T-helper 22 cell (primary cell): ENCODE measurements around the gene PLIN1.

Source experiments
- DNase-seq: peaks from one replicate; pipeline ENCODE4 v3.0.0-alpha.2; 2020; ENCODE audit warnings: low read depth

The PLIN1 gene

DNA sequence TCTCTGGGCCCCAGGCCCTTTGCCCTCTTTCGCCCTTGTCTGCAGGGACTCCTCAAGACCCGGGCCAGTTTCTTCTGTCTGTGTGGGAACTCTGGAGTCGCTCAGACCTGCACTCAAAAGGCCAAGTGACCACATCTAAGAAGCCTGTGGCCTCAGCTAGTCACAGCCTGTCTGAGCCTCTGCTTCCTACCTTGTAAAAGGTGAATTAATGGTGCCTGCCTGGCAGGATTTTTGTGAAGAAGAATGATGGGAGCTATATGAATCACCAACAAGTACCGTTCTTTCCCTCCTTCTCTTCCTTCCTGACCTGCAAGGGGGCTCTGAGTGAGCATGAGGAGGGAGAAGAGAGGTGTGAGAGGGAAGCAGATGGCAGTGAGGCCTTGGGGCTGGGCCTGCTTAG, 7.5 kb downstream of the PLIN1 start:
- no peak for DNase-seq

DNA sequence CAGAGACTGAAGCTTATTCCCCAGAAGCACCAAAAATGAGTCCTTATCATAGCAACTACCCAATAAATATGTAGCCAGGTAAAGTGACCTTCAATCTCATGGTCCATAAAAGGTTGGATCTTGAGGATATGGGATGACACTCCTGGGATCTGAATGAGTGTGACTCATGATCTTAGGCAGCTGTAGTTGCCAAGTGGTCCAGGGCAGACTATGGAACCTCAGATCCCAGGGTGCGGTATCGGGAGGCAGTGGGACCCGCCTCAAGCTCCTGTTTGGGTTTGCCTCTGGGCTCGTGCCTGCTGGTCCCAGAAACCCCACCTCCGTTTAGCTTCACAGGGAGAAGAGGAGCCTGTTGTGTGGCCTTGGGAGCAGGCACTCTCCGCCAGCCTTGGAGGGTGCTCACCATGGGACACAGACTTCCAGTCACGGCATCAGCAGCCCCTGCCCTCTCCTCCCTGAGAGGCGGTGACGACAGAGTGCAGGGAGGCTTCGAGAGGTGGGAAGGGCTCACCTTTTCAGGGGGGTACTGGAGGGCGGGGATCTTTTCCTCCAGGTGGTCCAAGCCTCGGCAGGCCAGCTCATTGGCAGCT, 8.1 kb downstream of the PLIN1 start:
- no peak for DNase-seq

DNA sequence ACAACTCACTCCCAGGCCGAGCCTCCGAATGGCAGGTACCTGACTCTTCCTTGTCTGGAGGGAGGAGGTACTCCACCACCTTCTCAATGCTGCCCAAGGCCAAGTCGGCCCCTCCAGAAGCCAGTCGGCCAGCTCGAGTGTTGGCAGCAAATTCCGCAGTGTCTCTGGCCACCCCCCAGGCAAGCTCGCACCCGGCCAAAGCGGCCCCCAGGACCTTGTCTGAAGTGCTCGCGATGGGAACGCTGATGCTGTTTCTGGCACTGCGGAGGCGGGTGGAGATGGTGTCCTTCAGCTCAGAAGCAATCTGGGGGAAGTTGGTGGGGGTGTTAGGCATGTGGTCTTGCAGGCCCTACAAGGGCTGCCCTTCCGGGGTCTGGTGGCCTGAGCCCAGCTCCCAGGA, 9.2 kb downstream of the PLIN1 start:
- no peak for DNase-seq

DNA sequence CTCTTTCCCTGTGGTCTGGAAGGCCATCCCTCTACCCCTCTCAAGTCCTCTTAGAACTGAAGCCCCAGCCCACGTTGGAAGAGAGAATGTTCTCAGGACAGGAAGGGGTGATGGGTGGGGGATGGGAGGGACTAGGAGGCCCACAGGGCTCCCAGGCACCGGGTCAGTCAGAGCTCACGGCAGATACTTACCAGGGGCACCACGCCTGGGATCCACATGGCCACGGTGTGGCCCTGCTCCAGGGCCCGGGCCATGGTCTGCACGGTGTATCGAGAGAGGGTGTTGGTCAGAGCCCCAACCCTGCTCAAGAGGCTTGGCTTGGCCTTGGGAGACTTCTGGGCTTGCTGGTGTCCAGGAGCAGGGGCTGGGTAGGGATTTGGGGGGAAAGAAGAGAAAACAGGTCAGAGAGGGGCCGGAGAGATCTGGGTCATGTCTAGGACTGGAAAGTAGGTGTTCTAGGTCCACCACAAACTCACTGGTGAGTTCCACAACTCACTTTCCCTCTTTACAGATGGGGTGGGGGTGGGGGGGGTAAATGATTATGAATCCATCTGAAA, 9.8 kb downstream of the PLIN1 start:
- no peak for DNase-seq

DNA sequence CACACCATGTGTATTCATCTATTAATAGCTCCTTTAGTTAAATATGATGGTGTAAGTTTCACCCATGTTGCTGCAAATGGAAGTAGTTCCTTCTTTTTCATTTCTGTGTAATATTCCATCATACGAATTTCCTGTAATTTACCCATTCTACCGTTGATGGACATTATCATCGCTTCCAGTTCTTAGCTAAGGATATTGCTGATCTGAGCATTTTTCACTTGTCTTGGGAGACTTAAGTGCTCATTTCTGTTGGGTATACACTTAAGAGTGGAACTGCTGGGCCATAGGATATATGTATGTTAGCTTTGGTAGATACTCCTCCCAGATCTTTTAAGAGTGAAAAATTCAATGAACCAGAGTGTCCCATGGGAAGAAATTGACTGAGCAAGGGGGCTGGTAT, 11.0 kb downstream of the PLIN1 start:
- no peak for DNase-seq

DNA sequence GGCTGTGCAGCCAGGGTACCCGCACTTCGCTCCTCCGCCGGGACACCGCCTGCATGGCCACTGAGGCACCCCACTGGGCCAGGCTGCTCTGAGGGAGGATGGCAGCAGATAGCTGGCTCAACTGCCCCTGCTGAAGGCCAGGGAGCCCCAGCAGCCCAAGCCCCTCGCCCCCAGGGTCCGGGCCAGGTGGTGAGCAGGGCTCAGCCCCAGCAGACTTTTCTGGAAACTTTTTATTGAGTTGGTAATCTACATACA, 11.5 kb downstream of the PLIN1 start:
- no peak for DNase-seq

DNA sequence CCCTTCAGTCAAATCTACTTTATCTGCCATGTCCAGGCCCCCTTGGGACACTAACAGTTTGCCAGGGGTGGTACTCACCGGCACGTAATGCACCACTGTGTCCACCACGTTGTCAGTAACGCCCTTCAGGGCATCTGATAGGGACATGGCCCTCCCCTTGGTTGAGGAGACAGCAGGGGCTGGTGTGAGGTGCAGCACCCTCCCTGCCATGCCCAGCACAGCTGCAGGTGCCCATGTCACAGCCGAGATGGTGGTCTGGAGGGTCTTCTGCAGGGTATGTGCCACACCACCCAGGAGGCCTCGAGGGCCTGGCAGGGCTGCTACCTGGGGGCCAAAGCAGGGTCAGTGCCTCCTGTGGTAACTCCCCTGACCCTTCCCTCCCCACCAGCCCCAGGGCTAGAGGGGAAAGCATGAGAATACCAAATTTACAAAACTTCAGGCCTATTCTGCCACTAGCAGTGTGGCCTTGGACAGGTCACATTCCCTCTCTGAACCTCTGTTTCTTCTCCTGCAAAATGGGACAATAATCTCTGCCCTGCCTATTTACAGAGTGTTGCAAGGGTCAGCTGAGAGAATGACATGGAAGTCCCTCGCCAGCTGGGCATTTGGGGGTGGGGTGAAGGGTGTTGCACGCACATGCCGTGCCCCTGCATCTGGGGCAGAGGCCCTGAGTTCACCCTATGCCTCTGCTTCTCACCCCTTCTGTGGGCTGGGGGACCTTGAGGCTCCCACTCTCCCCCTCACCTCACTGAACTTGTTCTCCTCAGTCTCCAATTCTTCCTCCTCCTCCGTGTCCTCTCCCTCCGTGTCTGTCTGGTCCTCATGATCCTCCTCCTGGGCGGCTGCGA, 12.1 kb downstream of the PLIN1 start:
- DNase-seq, result no peak

DNA sequence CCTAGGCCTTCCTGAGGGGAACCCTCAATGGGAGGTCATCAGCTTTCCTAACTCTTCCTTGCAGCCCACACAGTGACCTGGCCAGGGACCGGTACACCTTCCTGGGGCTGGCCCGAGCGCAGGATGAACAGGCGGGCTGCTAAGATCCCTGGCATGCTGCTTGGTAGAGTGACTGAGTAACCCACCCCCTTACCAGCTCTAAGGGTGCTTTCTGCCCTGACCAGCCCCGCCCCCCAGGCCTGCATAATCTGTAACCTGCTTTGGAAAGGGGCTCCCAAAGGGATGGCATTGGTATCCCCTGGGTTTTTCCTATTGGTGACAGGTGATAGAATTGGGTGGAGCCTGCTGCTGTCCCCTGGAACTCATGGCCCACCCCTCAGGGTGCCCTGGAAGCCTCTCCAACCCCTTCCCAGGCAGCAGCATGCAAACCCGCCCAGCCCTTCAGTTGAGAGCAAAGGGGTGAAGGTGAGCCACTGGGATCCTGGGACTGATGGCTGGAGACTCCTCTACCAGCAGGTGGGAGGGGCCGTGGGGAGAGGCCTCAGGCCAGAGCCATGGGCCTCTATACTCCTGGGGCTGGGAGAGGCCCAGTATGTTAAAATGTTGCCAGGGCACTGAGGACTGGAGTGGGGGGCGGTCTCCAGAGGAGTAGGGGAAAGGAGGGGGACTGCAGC, 12.8 kb downstream of the PLIN1 start:
- no peak for DNase-seq

DNA sequence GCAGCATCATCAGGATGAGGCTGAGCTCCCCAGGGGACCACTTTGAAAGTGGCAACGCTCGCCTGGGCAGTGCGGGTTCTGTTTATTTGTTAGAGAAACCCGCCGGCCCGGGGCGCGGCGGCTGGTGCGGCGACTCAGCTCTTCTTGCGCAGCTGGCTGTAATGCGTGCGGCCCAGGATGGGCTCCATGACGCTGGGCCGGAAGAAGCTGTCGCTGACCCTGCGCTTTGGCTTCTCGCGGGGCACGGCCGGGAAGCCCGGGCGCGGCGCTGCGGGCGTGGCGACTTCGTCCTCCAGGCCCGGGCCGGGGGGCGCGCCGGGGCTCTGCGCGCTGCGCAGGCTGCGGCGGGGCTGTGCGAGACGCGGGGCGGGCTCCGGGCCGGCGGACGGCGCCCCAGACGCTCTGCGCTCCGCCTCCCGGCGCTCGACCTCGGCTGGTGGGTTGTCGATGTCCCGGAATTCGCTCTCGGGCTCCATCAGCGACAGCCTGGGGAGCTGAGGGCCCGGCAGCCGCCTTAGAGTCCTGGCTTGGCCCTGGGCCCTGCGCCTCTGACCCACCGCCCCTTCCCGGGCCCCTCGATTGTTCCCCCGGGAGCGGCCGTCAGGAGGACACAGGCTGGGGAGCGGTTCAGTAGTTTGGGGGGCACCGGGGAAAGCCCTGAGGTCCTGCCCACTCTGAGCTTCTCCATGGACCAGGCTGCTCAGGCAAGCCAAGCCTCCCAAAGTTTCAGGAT, 13.6 kb downstream of the PLIN1 start:
- no peak for DNase-seq

DNA sequence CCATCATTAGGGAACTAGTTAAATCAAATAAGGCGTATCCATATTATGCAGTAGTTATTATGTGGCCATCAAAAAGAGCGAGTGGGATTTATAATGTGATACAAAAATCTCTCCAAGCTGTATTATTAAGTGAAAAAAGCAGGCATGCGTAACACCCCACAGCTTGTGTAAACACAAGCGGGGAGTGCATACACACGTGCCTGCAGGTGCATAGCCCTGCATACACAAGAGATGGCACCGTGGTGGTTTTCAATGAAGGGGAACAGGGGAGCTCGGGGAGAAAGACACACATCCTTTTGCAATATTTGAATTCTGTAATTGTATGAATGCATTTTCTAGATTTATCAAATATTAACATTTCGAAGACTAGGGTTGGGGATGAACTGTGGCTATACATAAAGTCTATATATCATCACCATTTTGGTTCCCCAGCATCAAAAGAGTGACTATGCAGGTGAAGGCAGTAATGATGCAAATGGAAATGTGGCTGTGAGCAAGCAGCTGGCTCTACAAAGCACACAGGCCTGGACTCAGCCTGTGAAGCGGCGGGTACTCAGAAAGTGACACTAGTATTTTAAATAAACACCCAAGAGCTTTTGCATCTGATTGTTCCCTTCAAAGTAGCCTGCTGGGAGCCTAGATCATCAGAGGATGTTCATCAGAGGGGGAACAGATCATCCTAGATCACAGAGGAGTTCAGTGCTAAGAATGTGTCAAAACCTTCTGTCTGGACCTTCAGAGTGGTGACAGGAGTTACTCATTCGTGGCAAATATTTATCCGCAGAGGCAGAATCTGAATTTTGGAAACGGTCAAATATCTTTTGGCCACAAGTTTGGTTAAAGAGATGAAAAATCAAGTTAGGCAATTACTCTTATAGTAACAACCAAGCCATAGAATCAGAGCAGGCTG, 14.5 kb downstream of the PLIN1 start:
- no peak for DNase-seq

DNA sequence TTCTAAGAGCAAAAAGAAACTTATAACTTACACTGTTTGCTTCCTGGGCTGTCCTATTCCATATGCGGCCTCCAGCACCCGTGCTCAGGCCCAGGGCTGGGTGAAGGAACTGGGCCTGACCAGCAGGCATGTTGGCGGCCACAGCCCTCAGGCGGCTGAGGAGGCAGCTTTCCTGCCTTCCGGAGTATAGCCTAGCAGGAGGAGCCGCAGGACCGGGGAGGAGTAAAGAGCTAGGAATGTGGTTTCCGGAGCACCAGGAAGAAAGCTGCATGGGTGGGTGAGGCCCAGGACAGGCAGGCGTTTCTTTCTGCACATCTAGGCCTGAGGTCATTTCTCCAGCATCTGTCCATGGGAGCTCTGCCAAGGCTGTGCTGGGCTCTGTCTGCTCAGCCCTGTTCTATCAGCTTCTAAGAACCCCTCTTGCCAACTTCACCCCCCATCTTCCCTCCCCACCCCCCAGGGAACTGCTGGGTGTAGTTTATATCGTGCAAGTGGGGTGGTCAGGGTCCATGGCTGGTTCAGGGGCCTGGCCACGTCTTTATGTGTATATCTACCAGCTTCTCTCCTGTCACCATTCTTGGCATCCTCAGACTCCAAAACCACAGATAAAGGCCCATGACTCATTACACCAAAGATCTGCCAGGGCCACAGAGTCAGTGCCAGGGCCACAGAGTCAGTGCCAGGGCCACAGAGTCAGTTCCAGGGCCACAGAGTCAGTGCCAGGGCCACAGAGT, 16.1 kb downstream of the PLIN1 start:
- no peak for DNase-seq

DNA sequence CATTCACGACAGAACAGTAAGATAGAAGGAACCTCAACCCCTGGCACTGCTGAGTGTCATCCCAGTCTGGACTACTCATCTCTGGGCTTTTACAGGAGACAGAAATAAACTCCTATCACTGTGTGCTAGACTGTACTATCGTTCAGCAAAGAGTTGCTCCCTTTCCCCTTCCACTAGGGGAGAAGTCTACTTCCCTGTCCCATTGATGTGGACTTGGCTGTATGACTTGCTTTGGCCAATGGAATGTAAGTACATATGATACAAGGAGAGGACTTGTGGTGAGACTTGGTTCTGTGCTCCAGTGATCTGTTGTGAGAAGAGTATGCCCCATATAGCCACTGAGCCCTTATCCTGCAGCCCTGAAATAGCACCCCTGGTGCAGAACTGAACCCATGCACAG, 18.6 kb downstream of the PLIN1 start:
- DNase-seq, result no peak

DNA sequence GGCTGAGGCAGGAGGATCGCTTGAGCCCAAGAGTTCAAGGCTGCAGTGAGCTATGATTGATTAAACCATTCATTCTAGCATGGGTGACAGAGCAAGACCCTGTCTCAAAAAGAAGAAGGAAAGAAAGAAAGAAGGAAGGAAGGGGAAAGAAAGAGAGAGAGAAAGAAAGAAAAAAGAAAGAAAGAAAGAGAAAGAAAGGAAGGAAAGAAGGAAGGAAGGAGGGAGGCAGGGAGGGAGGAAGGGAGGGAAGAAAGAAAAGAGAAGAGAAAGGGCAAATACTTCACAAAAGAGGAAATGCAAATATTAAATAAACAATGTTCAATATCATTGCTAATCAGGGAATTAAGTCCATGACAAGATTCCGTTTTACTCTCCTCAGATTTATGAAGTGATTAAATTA, 19.9 kb downstream of the PLIN1 start:
- DNase-seq, result no peak

DNA sequence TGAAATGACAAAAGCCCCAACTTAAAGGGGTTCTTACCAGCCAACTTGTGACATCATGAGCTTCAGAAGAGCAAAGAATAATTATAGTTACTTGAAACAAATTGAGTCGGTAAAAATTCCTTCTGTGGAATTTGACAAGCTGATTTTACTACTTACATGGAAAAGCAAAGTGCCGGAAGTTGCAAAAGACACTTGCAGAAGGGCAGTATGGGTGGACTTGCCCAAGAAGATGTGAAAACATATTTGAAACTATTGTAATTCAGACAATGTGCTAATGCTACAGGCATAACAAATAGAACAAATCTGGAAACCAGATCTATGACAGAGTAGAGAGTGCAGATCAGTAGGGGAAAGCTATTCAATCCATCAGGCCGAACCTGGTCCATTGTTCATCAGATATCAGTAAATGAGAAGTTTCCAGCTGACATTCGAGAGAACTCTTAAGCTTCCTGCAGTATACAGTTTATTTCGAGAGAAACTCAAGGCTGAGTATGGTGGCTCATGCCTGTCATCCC, 21.4 kb downstream of the PLIN1 start:
- DNase-seq, result no peak

DNA sequence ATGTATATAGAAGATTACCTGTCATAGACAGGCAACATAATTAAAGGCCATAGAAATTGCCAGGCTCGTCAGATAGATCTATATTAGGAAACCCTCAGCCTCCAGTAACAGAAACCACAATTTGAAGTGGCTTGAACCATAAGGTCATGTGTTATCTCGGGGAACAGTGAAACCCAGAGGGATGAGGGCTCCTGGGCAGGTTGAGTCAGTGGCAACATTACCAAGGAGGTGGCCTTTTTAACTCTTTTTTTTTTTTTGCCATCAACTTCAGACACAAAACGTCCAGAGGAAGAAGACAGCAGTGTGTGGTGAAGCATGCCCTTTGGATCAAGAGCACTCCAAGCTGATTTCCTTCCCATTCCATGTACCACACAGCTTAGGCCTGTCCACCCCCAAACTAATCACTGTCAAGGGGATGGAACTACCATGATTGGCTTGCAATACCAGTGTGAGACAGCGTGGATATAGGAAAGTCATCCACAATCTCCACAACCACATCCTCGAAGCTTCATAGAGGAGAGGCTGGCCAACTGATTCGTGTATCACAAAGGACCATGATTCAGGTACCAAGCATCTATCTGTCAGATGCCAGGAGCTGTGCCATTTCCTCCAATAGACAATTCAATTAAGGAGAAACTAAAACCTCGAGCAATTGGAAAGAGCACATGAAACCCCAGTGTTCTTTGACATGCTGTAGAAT, 22.9 kb downstream of the PLIN1 start:
- no peak for DNase-seq

DNA sequence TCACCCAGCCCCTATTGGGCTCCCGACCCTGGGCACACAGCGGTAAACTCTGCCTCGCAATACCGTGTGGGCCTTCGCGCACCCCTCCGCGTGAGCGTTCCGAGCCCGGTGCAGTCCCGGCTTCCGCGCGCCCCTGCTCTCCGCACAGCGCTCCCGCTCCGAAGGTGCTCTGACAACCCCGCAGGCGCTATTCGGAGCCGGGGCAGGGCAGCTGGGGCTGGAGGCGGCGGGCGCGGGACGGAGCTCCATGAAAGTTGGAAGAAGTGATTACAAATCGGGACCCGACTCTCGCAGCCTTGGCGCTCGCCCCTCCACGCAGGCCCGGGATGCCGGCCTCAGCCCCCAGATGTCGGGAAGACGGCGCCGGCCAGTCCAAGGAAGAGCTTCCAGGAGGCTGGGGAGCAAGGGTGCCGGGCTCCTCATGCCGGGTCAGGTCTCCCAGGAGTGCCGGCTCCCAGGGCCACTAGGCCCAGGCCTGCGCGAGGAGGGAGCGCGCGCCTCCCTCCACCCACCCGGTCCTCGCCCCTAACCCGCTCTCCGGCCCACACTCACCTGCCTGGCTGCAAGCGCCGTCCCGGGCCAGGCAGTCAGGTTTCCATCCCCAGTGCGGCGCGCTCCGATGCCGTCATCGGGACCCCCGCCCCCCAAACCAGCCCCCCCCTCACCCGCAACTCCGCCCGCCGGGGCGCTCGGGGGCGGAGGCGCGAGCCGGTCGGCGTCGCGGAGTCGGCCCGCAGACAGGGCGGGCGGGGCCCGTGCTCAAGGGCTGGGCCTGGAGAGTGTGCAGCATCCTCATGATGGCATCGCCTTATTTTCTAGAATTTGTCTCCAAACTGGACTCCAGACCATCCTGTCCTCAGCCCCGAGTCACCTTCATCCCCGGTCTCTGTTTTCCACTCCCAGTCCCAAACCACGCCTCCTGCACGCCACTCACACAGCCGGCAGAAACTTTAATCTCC, 24.0 kb downstream of the PLIN1 start, which contains the start of gene KIF7:
Gene KIF7 (minus strand): TSS at position 621 of the 959 bp plus-strand sequence. CDS start 2,537 bp downstream, outside the sequence.
- DNase-seq, result no peak

DNA sequence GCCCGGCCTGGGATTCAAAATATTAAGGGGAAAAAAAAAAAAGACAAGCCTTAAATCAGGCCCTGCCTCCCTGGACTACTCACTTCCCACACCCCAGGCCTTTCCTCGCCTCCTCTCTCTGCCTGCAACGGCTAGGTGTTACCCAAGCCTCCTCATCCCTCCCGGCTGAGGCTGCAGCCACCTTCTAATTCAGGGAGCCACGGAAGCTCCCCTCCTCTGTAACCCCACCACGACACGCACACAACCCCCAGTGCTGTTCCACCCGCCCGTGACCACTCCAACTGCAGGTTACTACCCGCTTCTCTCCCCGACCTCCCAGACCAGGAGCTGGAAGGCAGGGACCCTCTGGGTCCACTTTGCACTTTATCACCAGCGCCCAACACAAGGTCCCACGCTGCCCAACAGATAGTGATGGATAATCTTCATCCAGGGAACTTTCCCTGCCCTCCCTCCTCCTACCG, 24.8 kb downstream of the PLIN1 start:
- DNase-seq, result no peak

DNA sequence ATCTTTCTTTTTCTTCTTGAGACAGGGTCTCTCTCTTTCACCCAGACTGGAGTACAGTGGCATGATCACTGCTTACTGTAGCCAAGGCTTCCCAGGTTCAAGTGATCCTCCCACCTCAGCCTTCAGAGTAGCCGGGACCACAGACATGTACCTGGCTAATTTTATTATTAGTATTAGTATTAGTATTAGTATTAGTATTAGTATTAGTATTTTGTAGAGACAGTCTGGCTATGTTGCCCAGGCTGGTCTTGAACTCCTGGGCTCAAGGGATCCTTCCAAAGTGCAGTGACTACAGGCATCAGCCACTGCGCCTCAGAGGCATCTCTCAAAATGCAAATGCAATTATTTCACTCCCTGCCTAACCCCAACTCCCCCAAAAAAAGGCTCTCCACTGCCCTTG, 25.6 kb downstream of the PLIN1 start:
- DNase-seq, result no peak

DNA sequence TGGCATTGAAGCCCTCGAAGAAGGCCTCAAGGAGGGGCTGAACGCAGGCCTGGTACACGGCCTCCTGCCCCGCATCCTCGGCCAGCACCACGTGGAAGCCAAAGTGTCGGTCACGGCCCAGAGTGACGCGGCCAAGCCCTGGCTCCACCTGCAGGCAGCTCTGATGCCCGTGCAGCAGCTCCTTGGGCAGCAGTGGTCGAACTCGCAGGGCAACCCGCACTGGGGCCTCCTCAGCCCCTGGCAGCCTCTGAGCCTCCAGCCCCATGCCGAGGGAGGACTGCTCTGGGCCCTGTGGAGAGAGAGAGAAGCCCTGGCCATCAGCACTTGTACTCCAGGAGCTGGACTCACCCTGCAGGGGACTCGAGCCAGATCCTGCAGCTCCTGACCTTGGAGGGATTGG, 26.5 kb downstream of the PLIN1 start:
- no peak for DNase-seq
